Measurements from ENCODE around the gene ALDH1A2.

The ALDH1A2 gene

GRCh38 chr15:57947781-57948180 is 117.7 kb downstream of the ALDH1A2 start:
- no peaks in the 10 kb centered on the region for H3K36me3 ChIP-seq
- no peak for TF ChIP-seq CTCF (IDR thresholded peaks at IDR 0.05; ENCODE audit: low read depth, low read length)
- H3K27ac ChIP-seq: no peak overlapping the region
- H3K9me3 ChIP-seq (ENCODE audit: severe bottlenecking): no peaks in the 10 kb centered on the region
- no peak overlapping the region for H3K4me3 ChIP-seq (ENCODE audit: low read depth, low read length)
- DNase-seq: no peak
- H3K27me3 ChIP-seq (ENCODE audit: insufficient read depth, low read depth, severe bottlenecking): no peaks in the 10 kb centered on the region

GRCh38 chr15:57947282-57947681 is 118.2 kb downstream of the ALDH1A2 start:
- TF ChIP-seq CTCF (IDR thresholded peaks at IDR 0.05; ENCODE audit: low read depth, low read length): no peak
- H3K4me3 ChIP-seq (ENCODE audit: low read depth, low read length): no peak overlapping the region
- no peaks in the 10 kb centered on the region for H3K27me3 ChIP-seq (ENCODE audit: insufficient read depth, low read depth, severe bottlenecking)
- no peak for DNase-seq
- H3K36me3 ChIP-seq: no peaks in the 10 kb centered on the region
- H3K27ac ChIP-seq: no peak overlapping the region
- H3K9me3 ChIP-seq (ENCODE audit: severe bottlenecking): no peaks in the 10 kb centered on the region

- H3K27ac ChIP-seq: no peak overlapping the region
- H3K9me3 ChIP-seq (ENCODE audit: severe bottlenecking): no peaks in the 10 kb centered on the region
- no peaks in the 10 kb centered on the region for H3K27me3 ChIP-seq (ENCODE audit: insufficient read depth, low read depth, severe bottlenecking)
- H3K4me3 ChIP-seq (ENCODE audit: low read depth, low read length): no peak overlapping the region
- no peak for DNase-seq
- H3K36me3 ChIP-seq: no peaks in the 10 kb centered on the region
- no peak for TF ChIP-seq CTCF (IDR thresholded peaks at IDR 0.05; ENCODE audit: low read depth, low read length)
Observed at GRCh38 chr15:57946491-57947048, 118.9 kb downstream of the ALDH1A2 start.

- Histone ChIP-seq H3K27ac (no peak overlapping the region), H3K9me3 (ENCODE audit: severe bottlenecking) (no peaks in the 10 kb centered on the region), H3K27me3 (ENCODE audit: insufficient read depth, low read depth, severe bottlenecking) (no peaks in the 10 kb centered on the region), H3K36me3 (no peaks in the 10 kb centered on the region), H3K4me3 (ENCODE audit: low read depth, low read length) (no peak overlapping the region)
- TF ChIP-seq CTCF (IDR thresholded peaks at IDR 0.05; ENCODE audit: low read depth, low read length): no peak
- no peak for DNase-seq
Observed at GRCh38 chr15:57945616-57946015, 119.9 kb downstream of the ALDH1A2 start.

- no peak overlapping the region for H3K4me3 ChIP-seq (ENCODE audit: low read depth, low read length)
- no peaks in the 10 kb centered on the region for H3K27me3 ChIP-seq (ENCODE audit: insufficient read depth, low read depth, severe bottlenecking)
- H3K9me3 ChIP-seq (ENCODE audit: severe bottlenecking): no peaks in the 10 kb centered on the region
- no peaks in the 10 kb centered on the region for H3K36me3 ChIP-seq
- no peak for TF ChIP-seq CTCF (IDR thresholded peaks at IDR 0.05; ENCODE audit: low read depth, low read length)
- DNase-seq: no peak
- no peak overlapping the region for H3K27ac ChIP-seq
Observed at GRCh38 chr15:57943754-57944420, 121.6 kb downstream of the ALDH1A2 start.

- no peaks in the 10 kb centered on the region for H3K36me3 ChIP-seq
- DNase-seq: no peak
- no peaks in the 10 kb centered on the region for H3K9me3 ChIP-seq (ENCODE audit: severe bottlenecking)
- H3K4me3 ChIP-seq (ENCODE audit: low read depth, low read length): no peak overlapping the region
- no peaks in the 10 kb centered on the region for H3K27me3 ChIP-seq (ENCODE audit: insufficient read depth, low read depth, severe bottlenecking)
- no peak overlapping the region for H3K27ac ChIP-seq
- no peak for TF ChIP-seq CTCF (IDR thresholded peaks at IDR 0.05; ENCODE audit: low read depth, low read length)
Observed at GRCh38 chr15:57943171-57943570, 122.3 kb downstream of the ALDH1A2 start.
